Loucy (cell line): ENCODE measurements around the gene LMBR1.

Source experiments
- EZH2phosphoT487 ChIP-seq: fragments of 200-600 bp; IDR thresholded peaks from 2 replicates; pipeline ENCODE4 v1.6.1; 2018; ENCODE audit warnings: antibody characterized with exemption, mild to moderate bottlenecking, moderate library complexity, borderline replicate concordance
- TF ChIP-seq, protein P1 (sequence below): fragments of 200-600 bp; sonication (generic); conservative IDR thresholded peaks from 2 replicates; pipeline ENCODE4 v1.5.1; 2014; ENCODE audit warnings: mild to moderate bottlenecking, antibody characterized with exemption, low read length

DNA sequence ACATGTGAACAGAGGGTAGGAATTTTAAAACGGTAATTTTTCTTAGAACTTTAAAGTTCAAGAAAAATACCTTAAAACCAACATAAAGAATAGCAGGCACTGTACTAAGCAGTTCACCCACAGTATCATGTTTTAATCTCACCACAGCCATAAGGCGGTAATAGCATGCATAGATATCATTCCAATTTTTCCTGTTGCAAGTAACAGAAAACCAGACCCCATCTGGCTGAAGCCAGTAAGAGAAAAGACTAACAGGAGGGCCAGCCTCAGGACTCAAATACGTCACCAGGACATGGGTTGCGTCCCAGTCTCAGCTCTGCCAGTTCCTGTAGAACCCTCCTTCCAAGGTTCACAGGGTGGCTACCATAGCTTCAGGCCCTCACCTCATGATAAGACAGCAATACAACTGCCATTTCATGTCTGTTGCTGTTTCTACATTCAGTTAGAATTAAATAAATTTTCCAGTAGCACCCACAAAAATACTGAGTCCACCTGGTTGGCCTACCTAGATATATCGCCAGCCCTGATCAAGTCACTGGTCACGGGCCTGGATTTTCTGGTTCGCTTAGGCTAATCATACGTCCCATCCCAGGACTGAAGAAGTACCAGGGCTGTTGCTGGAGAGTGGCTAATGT, 254.4 kb downstream of the LMBR1 start:
- TF ChIP-seq EZH2phosphoT487 = no peak
- TF ChIP-seq, protein P1, sequence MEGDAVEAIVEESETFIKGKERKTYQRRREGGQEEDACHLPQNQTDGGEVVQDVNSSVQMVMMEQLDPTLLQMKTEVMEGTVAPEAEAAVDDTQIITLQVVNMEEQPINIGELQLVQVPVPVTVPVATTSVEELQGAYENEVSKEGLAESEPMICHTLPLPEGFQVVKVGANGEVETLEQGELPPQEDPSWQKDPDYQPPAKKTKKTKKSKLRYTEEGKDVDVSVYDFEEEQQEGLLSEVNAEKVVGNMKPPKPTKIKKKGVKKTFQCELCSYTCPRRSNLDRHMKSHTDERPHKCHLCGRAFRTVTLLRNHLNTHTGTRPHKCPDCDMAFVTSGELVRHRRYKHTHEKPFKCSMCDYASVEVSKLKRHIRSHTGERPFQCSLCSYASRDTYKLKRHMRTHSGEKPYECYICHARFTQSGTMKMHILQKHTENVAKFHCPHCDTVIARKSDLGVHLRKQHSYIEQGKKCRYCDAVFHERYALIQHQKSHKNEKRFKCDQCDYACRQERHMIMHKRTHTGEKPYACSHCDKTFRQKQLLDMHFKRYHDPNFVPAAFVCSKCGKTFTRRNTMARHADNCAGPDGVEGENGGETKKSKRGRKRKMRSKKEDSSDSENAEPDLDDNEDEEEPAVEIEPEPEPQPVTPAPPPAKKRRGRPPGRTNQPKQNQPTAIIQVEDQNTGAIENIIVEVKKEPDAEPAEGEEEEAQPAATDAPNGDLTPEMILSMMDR = no peak
